UCSD-AML1 (cell line): ENCODE data around the gene MSX2.
"Not testable (repeated sequence)": the region's sequence is repeated elsewhere in the genome, so short reads cannot be mapped to it uniquely, and the experiment has no call there.

Experiments
- DNase-seq: peaks from one replicate; lab custom pipeline; 2025; ENCODE audit not compliant: unreplicated experiment; lab: John Stamatoyannopoulos, UW

MSX2 gene

DNA sequence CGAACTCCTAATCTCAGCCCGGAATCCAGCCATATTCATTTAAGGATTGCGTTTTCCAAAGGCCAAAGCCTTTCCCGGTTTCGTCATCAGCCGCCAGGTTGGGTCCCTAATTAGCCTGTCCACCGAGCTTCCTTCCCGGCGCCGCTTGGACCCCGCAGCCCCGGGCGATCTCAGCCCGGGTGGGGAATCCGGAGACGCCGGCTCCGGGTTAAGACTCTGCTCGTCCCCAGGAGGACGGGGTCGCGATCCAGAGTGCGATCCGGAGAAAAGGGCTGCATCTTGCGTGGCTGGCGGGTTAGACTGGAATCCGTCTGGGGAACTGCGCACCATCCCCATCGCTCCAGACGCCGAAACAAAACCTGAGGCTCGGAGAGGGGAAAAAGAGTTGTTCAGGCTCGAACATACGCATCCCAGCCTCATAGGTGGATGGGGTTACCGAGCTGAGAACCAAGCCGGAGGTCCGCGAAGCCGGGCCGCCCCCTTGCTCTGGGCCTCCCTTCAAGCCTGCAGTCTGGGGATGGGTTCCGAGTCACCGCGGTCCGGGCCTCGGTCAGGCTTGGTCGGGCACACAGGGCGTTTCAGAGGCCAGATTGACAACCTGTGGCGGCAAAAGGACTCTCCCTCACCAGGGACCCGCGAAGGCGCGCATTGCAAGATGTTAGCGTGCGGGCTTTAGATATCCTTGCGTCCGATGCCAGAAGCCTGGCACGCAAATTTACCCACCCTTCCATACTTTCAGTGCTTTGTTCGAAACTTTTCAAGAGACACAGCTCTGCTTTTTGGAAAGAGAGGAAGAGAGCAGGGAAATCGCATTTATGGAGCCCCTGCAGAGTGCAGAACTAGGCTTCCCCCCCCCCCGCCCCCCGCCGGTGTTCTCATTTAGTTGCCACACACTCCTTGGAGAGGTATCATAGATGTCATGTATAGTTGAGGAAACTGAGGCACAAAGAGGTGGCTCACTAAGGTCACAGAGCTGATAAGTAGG is 7.9 kb downstream of the MSX2 start:
- no peak for DNase-seq

DNA sequence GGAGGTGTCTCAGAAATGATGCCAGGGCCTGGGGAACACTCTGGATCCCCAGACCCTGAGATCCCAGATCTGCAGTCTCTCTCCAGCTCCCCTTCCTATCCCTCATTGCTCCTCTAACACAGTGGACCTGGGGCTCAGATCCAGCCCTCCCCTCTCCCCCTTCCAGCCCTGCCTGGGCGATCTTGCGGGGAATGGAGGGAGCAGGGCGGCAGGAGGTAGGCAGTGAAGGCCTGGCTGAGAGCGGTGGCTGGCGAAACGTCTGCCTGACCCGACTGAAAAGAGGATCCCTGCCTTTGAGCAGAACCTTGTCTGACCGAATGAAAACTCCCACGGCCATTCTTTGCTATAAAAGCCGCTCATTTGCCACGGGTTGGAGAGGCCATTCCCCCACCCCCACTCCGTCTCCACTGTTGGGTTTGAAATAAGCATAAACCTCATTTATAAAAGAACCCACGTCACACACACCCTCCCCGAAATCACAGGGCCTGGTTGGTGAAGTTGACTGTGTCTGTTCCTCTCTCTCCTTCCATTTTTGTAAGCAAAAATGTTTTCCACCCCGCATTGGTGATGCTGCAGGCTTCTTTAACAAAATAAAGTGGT is 8.8 kb downstream of the MSX2 start:
- DNase-seq, result no peak

- no peak for DNase-seq
These were observed 9.5 kb downstream of the MSX2 start for GRCh38 chr5:174733836-174734235.

- DNase-seq, result no peak
These were observed 10.5 kb downstream of the MSX2 start for GRCh38 chr5:174734571-174735497.

GRCh38 chr5:174735498-174736330 is 11.3 kb downstream of the MSX2 start:
- no peak for DNase-seq

GRCh38 chr5:174736331-174736721 is 11.9 kb downstream of the MSX2 start:
- DNase-seq, result no peak

DNA sequence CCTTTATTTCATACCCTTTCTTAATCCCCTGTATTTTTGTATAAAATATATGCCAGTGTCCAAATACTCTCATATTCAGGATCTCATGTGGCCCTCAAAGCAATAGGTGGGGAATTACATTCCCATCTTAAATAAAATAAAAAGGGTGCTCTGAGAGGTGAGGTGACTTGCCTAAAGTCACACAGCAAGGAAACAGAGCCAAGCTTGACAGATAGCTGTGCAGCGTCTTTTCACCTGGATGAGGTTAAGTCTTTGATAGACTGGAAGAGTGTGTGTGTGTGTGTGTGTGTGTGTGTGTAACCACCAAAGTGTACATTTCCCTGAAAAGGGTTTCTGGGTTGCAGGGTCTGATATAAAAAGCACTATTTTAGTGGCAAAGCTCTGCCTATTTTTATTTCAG is 12.4 kb downstream of the MSX2 start:
- no peak for DNase-seq

GRCh38 chr5:174737330-174737729 is 12.9 kb downstream of the MSX2 start:
- no peak for DNase-seq

DNA sequence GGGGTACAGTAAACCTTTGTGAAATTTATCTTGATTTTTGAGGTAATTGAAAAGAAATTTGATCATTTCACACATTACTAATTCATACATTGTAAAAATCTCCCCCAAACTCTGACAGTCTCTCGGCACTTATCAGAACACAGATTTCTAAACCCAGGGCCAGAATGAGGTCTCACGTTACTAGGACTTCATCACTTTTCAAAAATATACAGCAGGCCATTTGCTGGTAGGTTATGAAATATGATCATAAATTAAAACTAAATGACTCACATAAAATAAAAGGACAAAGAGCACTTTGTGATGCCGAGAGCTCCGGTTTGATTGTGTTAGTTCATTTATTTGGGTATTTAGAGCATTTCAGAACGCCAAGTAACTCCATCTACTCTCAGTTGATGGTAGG is 17.0 kb downstream of the MSX2 start:
- DNase-seq, result no peak

DNA sequence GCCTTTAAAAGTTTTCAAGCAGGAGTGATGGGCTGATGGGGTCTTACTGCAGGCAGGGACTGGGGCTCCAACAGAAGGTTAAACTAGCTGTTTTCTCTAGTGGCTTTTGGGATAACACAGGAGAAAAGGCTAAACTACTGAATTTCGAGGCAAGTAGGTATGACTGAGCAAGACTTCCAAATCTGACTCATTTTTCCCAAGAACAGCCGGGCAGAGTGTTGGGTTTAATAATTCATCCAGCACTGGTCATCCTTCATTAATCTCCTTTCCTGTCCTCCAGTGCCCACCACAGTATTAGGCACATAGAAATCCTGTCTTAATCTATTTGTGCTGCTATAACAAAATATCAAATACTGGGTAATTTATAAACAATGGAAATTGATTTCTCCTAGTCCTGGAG is 20.5 kb downstream of the MSX2 start:
- no peak for DNase-seq

DNA sequence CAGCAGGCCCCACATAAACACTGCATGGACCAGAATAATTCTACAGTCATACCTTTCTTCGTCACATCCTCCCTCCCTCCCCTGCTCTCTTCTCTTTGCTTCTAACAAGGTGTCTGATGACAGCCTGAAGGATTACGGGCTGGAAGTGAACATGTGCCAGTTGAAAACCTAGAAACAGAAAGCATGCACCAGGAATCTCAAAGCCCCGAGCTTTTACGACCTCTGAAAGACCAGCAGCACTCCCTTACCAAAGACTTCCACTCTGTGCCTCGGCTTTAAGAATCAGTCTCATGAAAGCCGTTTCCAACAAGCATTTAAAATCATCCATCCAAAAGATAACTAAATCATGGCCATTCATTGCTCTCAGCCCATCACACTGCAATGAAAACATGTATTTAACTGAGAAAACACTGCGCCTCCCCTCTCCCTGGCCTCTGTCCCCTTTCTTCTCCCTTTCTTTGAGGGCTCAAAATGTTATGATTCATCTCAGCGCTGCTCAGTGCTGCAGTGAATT is 21.3 kb downstream of the MSX2 start:
- no peak for DNase-seq

GRCh38 chr5:174750711-174751110 is 26.3 kb downstream of the MSX2 start:
- no peak for DNase-seq

DNA sequence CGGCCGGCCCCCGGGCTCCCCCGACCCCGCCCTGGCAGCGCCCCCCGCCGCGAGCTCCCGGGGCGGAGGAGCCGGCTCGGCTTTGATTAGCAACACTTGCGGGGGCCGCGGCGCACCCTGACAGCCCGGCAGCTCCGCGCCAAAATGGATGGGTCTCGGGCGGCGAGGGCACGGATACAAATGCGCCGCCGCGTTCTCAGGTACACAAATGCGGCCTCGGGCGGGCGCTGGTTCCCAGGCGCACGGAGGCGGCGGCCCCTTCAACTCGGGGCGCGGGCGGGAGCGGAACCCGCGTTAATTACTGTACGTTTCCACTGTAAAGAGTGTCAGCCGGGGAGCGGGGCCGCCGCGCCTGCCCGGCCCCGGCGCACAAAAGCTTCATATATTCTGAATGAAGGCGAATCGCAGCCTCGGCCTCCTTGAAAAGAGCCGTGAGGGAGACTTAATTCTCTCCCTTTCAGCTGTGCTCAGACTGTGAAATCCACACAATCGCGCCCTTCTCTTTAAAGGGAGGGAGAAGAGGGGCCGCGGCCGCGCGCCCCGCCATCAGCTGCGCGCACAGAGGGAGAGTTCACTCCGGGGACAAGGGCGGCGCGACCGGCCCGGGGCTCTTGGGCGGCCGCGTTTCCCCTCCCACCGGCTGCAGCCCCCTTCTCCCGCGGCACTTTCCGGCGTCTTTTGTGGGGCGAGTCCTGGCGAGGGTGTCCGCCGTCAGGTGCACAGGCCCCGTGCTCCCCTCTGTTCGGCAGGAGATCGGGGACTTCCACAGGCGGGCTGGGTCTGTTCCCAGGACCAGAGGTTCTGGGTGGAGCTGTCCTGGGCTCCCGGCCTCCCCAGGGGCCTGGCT is 27.0 kb downstream of the MSX2 start:
- no peak for DNase-seq

DNA sequence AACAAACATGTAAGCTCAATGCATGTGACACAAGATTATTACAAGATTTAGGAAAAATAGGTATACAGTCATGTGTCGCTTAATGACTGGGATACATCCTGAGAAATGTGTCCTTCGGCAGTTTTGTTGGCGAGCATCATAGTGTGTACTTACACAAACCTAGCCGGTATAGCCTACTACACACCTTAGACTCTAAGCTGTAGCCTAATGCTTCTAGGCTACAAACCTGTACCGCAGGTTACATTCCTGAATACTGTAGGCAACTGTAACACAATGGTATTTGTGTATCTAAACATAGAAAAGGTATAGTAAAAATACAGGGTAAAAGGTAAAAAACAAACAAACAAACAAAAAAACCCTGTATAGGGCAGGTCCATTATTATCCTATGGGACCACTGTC is 27.7 kb downstream of the MSX2 start:
- DNase-seq, result no peak

DNA sequence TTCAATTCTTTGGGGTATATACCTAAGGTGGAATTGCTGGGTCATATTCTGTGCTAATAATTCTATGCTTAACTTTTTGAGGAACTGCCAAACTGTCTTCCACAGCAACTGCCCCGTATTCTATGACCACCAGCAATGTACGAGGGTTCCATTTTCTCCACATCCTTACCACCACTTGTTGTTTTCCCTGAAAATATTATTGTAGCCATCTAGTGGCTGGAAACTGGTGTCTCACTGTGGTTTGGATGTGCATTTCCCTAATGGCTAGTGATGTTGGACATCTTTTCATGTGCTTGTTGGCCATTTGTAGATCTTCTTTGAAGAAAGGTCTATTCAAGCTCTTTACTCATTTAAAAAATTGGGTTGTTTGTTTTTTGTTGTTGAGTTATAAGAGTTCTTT is 30.7 kb downstream of the MSX2 start:
- DNase-seq, result no peak

DNA sequence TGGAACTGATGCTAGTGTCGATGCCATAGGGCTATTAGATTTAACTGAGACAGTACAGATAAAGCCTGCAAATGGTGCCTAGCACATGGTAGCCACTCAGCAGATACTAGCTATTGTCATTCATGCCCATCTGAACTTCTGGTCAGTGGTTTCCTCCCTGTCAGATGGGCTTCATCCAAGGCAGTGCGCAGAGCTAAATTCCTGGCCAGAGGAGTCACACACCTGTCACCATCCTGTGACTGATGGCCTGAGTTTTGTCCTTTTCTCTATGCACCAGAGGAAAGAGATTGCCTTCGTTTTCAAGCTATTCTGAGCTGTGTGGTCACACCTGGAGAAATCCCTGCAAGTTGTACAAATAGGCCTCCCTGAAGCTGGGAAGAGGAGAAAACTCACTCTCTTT is 34.7 kb downstream of the MSX2 start:
- no peak for DNase-seq

- no peak for DNase-seq
These were observed 36.3 kb downstream of the MSX2 start for GRCh38 chr5:174760721-174761120.

- not testable (repeated sequence) for DNase-seq
These were observed 37.0 kb downstream of the MSX2 start for GRCh38 chr5:174761341-174761740.

DNA sequence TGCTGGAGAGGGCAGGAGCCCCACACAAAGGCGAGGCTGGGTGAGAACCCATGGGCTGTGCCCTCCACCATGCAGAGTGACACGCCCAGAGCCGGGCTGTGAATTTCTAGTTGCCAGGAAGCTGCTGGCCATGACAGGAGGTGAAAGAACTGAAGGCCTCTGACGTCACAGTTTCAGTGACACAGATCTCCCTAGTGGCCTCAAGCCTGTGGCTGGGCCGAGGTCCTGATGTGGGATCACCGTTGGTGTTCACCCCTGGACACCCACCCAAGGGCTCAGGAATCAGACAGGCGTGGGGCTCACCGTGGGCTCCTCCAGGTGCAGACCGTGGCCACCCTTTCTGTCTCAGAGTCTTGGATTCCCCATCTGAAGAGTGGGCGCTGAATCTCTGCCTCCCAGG is 39.9 kb downstream of the MSX2 start:
- DNase-seq, result no peak
